Measurements from ENCODE around the gene NPIPB6.
"Not testable (repeated sequence)": the region's sequence is repeated elsewhere in the genome, so short reads cannot be mapped to it uniquely, and the experiment has no call there.

GRCh38 chr16:28375115-28375514 is 11.8 kb upstream of the NPIPB6 start:
- not testable (repeated sequence) for TF ChIP-seq CTCF, POLR2A (IDR thresholded peaks at IDR 0.05)
